ENCODE measurements around the gene LGMN.

LGMN gene

DNA sequence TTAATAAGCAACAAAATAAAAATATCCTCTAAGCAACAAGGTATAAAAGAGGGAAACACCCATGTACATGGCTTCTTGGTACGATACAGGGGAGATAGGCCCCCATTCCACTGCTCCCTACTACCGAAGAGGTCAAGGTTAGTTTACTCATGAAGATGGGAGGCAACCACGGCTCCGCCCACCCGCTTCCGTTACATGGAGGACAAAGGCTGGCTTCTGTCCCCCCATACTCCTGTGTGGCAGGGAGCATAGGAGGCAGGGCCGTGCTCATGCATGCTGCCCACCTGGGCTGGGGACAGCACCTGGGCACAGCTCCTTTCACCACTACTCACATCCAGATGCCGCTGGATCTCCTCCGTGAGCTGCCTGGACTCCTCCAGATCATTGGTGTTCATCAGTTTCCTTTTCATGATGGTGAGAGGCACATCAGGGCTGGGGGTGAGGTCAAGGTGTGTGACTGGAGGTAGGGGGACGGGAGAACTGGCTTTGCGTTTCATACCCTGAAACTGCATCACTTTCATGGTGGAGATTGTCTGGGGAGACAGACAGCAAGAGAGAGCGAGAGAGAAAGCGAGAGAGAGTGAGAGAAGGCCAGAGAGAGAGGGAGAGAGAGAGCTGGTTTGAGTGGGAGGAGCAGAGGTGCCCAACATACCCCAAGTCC lies 39.0 kb downstream of the LGMN start:
- H3K9me3 Mint-ChIP-seq: no peaks in the 10 kb centered on the region
- H3K27me3 Mint-ChIP-seq (ENCODE audit: low read depth): peaks cover 9% of the 10 kb centered on the region
- no peaks in the 10 kb centered on the region for H3K36me3 Mint-ChIP-seq (ENCODE audit: low read depth)
- no peak overlapping the region for H3K27ac Mint-ChIP-seq
- no peak for DNase-seq (ENCODE audit: low spot score)
- no peak overlapping the region for H3K4me3 Mint-ChIP-seq
- no peaks in the 10 kb centered on the region for H3K4me1 Mint-ChIP-seq (ENCODE audit: low read depth)

DNA sequence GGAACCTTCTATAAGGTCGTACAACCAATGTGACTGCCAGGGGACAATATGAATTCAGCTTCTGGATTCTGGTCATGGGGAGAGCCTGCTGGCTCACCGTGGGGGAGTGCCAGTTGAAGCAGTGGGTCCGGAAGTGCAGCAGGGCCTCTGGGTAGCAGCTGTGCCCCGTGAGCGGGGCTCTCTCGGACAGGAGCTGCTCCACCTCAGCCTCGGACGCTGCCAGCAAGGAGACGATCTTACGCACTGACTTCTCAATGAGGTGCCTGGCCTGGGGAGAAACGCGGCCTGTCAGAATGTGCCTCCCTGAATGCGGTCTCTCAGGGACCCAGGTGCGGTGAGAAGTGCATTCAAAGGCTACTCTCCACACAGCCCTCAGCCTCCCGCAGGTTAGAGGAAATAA lies 42.0 kb downstream of the LGMN start:
- Mint-ChIP-seq H3K36me3 (ENCODE audit: low read depth) (no peaks in the 10 kb centered on the region), H3K4me3 (no peak overlapping the region), H3K9me3 (no peaks in the 10 kb centered on the region), H3K27ac (no peak overlapping the region), H3K27me3 (ENCODE audit: low read depth) (peaks cover 12% of the 10 kb centered on the region), H3K4me1 (ENCODE audit: low read depth) (no peaks in the 10 kb centered on the region)
- no peak for DNase-seq (ENCODE audit: low spot score)

DNA sequence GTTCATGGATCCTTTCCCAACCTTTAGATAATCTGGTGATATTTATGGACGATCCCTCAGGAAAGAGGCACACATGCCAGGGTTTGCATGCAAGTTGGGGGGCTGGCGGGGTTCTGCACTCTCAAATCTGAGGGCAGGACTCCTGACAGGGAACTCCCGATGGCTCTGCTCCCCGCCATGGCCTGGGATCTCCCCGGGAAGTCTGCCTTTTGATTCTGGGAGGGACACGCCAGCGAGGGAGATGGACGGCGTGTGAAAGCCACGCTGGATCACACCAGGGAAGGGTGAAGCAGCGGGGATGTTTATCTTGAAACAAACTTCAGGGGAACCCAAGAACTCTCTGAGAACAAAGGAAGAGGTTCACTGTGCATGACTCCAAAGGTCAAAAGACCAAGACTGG lies 43.6 kb downstream of the LGMN start:
- H3K4me1 Mint-ChIP-seq (ENCODE audit: low read depth): no peaks in the 10 kb centered on the region
- H3K36me3 Mint-ChIP-seq (ENCODE audit: low read depth): no peaks in the 10 kb centered on the region
- no peaks in the 10 kb centered on the region for H3K9me3 Mint-ChIP-seq
- H3K27me3 Mint-ChIP-seq (ENCODE audit: low read depth): peaks cover 14% of the 10 kb centered on the region
- no peak for DNase-seq (ENCODE audit: low spot score)
- H3K4me3 Mint-ChIP-seq: no peak overlapping the region
- H3K27ac Mint-ChIP-seq: no peak overlapping the region

DNA sequence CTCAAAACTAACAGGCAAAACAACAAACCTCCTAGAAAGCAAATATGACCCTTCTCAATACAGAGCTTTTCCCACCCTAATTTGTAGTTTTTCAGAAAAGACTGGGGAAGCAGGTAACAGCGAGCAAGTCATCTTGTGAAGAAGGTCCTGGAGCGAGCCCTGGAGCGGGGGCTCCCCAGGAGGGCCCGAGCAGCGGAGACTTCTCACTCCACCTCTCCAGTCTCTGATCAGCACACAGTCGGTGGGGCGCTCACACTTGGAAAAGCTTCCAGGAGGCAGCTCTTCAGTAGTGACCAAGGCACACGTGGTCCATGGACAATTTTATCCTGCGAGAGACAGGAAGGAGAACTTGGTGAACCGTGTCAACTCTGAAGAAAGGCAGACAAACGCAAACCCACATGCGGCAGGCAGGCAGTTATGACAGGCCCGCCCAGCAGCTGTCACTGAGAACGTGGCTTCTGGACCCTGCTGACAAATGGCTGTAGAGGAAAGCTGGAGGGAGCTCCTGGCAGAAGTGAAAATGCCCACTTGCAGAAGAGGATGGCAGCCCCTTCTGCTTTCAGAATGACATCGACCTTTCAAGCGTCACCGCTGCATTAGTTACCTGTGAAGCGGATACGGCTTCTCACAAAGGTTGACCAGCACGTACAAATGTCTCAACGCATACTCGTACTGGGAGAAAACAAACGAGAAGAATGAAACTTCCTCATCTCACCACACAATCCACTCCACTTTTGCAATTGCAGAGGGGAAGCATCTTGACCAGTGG lies 44.2 kb downstream of the LGMN start:
- H3K9me3 Mint-ChIP-seq: no peaks in the 10 kb centered on the region
- no peak overlapping the region for H3K4me3 Mint-ChIP-seq
- no peak overlapping the region for H3K27ac Mint-ChIP-seq
- no peaks in the 10 kb centered on the region for H3K4me1 Mint-ChIP-seq (ENCODE audit: low read depth)
- no peak for DNase-seq (ENCODE audit: low spot score)
- H3K27me3 Mint-ChIP-seq (ENCODE audit: low read depth): peaks cover 11% of the 10 kb centered on the region
- no peaks in the 10 kb centered on the region for H3K36me3 Mint-ChIP-seq (ENCODE audit: low read depth)

DNA sequence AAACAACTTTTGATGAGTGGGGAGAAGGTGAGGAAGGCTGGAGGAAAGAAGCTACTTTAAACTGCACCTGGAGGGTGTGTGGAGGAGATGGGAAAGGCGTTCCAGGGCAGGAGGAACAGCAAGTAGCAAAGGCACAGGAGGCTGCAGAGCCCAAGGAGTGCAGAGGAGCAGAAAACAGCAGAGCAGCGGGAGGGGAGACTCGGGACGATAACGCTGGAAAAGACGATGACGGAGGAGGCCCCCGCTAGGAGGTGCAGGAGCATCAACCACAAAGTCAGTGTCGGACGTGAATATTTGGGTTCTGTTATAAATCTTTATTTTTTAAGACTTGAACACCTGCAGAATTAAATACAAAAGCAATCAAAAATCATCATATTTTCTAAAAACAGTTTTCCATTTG lies 44.9 kb downstream of the LGMN start:
- no peaks in the 10 kb centered on the region for H3K36me3 Mint-ChIP-seq (ENCODE audit: low read depth)
- no peaks in the 10 kb centered on the region for H3K4me1 Mint-ChIP-seq (ENCODE audit: low read depth)
- H3K27ac Mint-ChIP-seq: no peak overlapping the region
- peaks cover 11% of the 10 kb centered on the region for H3K27me3 Mint-ChIP-seq (ENCODE audit: low read depth)
- no peak overlapping the region for H3K4me3 Mint-ChIP-seq
- no peaks in the 10 kb centered on the region for H3K9me3 Mint-ChIP-seq
- no peak for DNase-seq (ENCODE audit: low spot score)

DNA sequence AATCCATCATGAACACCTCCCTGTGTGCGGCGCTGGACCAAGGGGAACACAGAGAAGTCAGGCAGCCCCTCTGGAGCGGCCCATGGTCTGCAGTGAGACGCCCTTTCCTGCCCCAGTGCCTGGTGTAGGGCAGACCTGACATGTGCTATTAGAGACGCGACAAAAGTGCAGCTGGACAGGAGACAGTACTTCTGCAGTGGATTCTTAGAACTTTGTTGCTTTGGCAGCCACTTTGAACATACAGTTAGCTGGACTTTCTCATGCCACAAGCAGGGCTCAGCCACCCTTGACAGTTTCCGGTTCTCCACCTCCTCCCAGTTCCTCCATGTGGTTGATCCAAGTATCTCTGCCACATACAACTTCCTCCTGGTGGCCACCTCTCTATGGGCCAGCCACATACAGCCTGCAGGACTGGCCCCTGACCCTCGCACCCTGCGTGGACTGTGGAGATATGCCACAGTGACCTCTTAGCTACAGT lies 45.9 kb downstream of the LGMN start:
- no peaks in the 10 kb centered on the region for H3K36me3 Mint-ChIP-seq (ENCODE audit: low read depth)
- H3K9me3 Mint-ChIP-seq: no peaks in the 10 kb centered on the region
- H3K4me3 Mint-ChIP-seq: no peak overlapping the region
- no peaks in the 10 kb centered on the region for H3K4me1 Mint-ChIP-seq (ENCODE audit: low read depth)
- H3K27ac Mint-ChIP-seq: no peak overlapping the region
- H3K27me3 Mint-ChIP-seq (ENCODE audit: low read depth): peaks cover 19% of the 10 kb centered on the region
- no peak for DNase-seq (ENCODE audit: low spot score)

DNA sequence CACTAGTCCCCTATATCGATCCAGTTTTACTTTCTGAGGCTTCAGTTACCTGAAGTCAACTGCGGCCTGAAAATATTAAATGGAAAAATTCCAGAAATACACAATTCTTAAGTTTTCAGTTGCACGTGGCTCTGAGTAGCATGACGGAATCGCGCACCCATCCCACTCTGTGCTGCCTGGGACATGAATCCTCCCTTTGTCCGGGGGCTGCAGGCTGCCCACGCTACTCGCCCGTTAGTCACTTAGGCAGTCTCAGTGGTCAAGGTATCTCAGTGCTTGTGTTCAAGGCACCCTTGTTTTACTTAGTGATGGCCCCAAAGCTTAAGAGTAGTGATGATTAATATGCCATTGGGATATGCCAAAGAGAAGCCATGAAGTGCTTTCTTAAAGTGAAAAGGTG lies 46.6 kb downstream of the LGMN start:
- Mint-ChIP-seq H3K27ac (no peak overlapping the region), H3K36me3 (ENCODE audit: low read depth) (no peaks in the 10 kb centered on the region), H3K9me3 (no peaks in the 10 kb centered on the region), H3K4me1 (ENCODE audit: low read depth) (no peaks in the 10 kb centered on the region), H3K27me3 (ENCODE audit: low read depth) (peaks cover 24% of the 10 kb centered on the region), H3K4me3 (no peak overlapping the region)
- DNase-seq (ENCODE audit: low spot score): no peak

DNA sequence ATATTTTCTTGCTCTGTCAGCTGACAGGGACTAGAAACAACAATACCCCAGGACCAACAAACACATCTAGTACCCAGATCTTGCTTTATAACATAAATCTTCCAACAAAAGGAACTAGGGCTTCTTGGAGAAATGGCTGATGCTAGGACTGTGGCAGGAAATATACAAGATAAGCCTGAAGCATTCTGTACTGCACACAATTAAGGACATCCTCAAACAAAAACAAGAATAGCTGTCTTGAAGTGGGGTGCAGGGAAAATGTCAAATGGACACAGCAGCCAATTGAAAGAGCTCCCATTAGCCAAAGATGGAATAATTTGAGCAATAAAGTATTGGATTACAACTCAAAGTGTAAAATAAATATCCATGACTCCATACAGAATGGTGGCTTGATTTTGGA lies 50.0 kb downstream of the LGMN start:
- H3K27me3 Mint-ChIP-seq (ENCODE audit: low read depth): peaks cover 32% of the 10 kb centered on the region
- no peaks in the 10 kb centered on the region for H3K4me1 Mint-ChIP-seq (ENCODE audit: low read depth)
- no peaks in the 10 kb centered on the region for H3K9me3 Mint-ChIP-seq
- H3K4me3 Mint-ChIP-seq: no peak overlapping the region
- no peak for DNase-seq (ENCODE audit: low spot score)
- H3K36me3 Mint-ChIP-seq (ENCODE audit: low read depth): no peaks in the 10 kb centered on the region
- H3K27ac Mint-ChIP-seq: no peak overlapping the region

DNA sequence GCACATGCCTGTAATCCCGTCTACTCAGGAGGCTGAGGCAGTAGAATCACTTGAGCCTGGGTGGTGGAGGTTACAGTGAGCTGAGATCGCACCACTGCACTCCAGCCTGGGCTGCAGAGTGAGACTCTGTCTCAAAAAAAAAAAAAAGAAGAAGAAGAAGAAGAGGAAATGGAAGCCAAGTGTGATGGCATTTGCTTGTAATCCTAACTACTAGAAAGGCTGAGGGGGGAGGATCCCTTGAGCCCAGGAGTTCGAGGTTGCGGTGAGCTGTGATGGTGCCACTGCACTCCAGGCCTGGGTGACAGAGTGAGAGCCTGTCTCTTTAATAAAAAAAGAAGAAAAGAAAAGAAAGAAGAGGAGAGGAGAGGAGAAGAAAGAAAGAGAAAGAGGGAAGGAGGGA lies 52.1 kb downstream of the LGMN start:
- no peaks in the 10 kb centered on the region for H3K9me3 Mint-ChIP-seq
- DNase-seq (ENCODE audit: low spot score): no peak
- H3K27ac Mint-ChIP-seq: no peak overlapping the region
- no peak overlapping the region for H3K4me3 Mint-ChIP-seq
- H3K27me3 Mint-ChIP-seq (ENCODE audit: low read depth): peaks cover 31% of the 10 kb centered on the region
- H3K4me1 Mint-ChIP-seq (ENCODE audit: low read depth): no peaks in the 10 kb centered on the region
- H3K36me3 Mint-ChIP-seq (ENCODE audit: low read depth): no peaks in the 10 kb centered on the region

DNA sequence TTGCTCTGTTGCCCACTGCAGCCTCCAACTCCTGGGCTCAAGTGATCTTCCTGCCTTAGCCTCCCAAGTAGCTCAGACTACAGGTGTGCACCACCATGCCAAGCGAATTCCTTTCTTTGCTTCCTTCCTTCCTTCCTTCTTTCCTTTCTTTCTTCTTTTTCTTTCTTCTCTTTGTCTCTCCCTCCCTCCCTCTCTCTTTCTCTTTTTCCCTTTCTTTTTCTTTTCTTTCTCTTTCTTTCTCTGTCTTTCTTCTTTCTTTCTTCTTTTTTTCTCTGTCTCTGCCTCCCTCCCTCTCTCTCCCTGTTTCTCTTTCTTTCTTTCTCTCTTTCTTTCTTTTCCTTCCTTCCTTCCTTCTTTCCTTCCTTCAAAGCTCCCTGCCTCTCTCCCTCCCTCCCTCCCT lies 52.9 kb downstream of the LGMN start:
- Mint-ChIP-seq H3K9me3 (no peaks in the 10 kb centered on the region), H3K27ac (no peak overlapping the region), H3K4me1 (ENCODE audit: low read depth) (no peaks in the 10 kb centered on the region), H3K4me3 (no peak overlapping the region), H3K27me3 (ENCODE audit: low read depth) (peaks cover 29% of the 10 kb centered on the region), H3K36me3 (ENCODE audit: low read depth) (no peaks in the 10 kb centered on the region)
- DNase-seq (ENCODE audit: low spot score): no peak

DNA sequence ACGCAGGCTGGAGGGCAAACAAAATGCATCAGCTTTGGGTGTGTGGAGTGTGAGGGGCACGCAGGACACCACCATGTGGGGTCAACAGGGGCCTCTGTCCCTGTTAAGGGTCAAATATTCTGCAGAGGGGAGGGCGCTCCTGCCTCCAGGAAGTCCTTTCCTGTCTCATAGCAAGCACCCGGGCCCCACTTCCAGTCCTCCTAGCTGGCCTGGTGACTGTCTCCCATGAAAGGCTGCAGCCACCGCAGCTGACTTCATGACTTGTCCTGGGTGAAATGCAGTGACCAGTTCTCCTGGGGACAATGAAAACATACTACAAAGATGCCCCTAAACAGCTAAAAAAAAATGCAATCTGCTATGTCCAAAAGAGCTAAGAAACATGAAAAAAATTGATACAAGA lies 53.6 kb downstream of the LGMN start:
- no peak for DNase-seq (ENCODE audit: low spot score)
- Mint-ChIP-seq H3K9me3 (no peaks in the 10 kb centered on the region), H3K36me3 (ENCODE audit: low read depth) (no peaks in the 10 kb centered on the region), H3K27me3 (ENCODE audit: low read depth) (peaks cover 29% of the 10 kb centered on the region), H3K27ac (no peak overlapping the region), H3K4me3 (no peak overlapping the region), H3K4me1 (ENCODE audit: low read depth) (no peaks in the 10 kb centered on the region)

DNA sequence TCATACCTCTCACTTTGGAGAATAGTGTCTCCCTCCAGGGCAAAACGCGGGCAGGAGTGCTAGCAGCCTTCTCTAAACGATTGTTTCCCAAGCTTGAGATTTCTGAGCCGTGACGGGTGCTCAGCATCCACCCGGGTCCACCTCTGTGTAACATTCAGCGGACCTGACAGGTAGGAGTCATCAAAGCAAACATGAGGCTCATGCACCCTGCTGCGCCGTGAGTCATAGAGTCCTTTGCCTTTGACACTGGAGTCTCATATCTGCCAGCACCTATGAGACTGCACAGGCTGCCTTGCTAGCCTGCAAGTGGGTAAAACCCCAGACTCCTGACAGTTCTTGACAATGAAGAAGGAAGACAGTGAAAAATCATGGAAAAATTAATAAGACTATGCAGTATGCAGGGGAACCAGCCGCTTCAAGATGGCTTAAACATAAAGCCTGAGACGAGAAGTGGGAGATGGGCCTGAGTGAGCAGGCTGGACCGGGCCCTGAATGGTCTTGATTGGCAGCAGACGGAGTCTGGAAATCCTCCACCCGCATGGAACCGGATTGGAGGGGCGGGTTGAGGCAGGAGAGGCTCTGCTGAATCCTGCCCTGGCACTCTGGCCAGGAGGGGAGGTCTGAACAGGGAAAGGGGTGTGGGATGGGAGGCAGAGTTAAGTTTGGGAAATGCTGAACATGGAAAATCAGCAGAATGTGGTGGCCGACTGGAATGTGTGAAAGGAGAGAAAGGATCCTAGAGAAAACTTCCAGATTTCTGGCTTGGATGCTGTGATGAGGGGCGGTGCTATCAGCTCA lies 54.2 kb downstream of the LGMN start:
- peaks cover 29% of the 10 kb centered on the region for H3K27me3 Mint-ChIP-seq (ENCODE audit: low read depth)
- no peak overlapping the region for H3K27ac Mint-ChIP-seq
- H3K4me3 Mint-ChIP-seq: no peak overlapping the region
- H3K9me3 Mint-ChIP-seq: no peaks in the 10 kb centered on the region
- H3K4me1 Mint-ChIP-seq (ENCODE audit: low read depth): no peaks in the 10 kb centered on the region
- H3K36me3 Mint-ChIP-seq (ENCODE audit: low read depth): no peaks in the 10 kb centered on the region
- no peak for DNase-seq (ENCODE audit: low spot score)

DNA sequence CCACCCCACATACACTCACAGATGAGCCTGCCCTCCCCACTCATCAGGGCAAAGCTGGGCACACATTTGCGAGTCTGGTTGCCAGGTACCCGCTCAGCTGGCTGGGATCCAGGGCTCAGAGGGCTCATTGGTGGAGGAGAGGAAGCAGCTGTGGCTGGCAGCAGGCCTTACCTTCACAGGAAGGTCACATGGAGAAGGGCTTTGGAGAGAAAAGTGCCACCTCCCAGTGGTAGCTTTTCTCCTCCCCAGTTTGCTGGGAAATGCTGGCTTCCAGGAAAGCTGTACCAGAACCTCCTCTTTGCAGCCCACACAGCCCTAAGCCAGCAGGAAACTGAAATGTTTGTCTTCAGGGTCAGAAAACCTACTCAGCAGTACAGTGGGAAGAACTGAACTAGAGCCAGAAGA lies 55.6 kb downstream of the LGMN start:
- Mint-ChIP-seq H3K27me3 (ENCODE audit: low read depth) (peaks cover 23% of the 10 kb centered on the region), H3K27ac (no peak overlapping the region), H3K4me1 (ENCODE audit: low read depth) (no peaks in the 10 kb centered on the region), H3K4me3 (no peak overlapping the region), H3K36me3 (ENCODE audit: low read depth) (no peaks in the 10 kb centered on the region), H3K9me3 (no peaks in the 10 kb centered on the region)
- DNase-seq (ENCODE audit: low spot score): no peak
